Neural progenitor cell (in vitro differentiated cells): ENCODE measurements around the gene LEFTY1. TPM values are rescaled to one million over a fixed set of nuclear protein-coding genes. Genes with fewer than 3 reads are reported as not detected.

Source experiments
- DNase-seq: peaks from one replicate; pipeline ENCODE4 v3.0.0-alpha.2; 2016; ENCODE audit warnings: low spot score
- H2AFZ ChIP-seq: fragments of 200-600 bp; sonication (generic); replicated peaks from 2 replicates; pipeline ENCODE4 v1.6.1; 2016; ENCODE audit warnings: antibody characterized with exemption
- H3F3A ChIP-seq: fragments of 200-600 bp; sonication (generic); 2 replicates; pipeline ENCODE4 v1.6.1; 2016; ENCODE audit warnings: antibody characterized with exemption, low read depth
- H3K27ac ChIP-seq: fragments of 200-600 bp; sonication (generic); 2 replicates; pipeline ENCODE4 v1.5.1; 2016; ENCODE audit warnings: mild to moderate bottlenecking
- H3K27me3 ChIP-seq: fragments of 200-600 bp; sonication (generic); 2 replicates; pipeline ENCODE4 v1.6.1; 2016; ENCODE audit warnings: mild to moderate bottlenecking, moderate library complexity
- H3K36me3 ChIP-seq: fragments of 200-600 bp; sonication (generic); 2 replicates; pipeline ENCODE4 v1.5.1; 2016
- H3K4me1 ChIP-seq: fragments of 200-600 bp; sonication (generic); 2 replicates; pipeline ENCODE4 v1.6.1; 2016; ENCODE audit warnings: mixed run types
- H3K4me2 ChIP-seq: fragments of 200-600 bp; sonication (generic); 2 replicates; pipeline ENCODE4 v1.6.1; 2016
- H3K4me3 ChIP-seq: fragments of 200-600 bp; sonication (generic); 2 replicates; pipeline ENCODE4 v1.5.1; 2016
- H3K79me2 ChIP-seq: fragments of 200-600 bp; sonication (generic); 2 replicates; pipeline ENCODE4 v1.6.1; 2016; ENCODE audit warnings: low read depth
- H3K9ac ChIP-seq: fragments of 200-600 bp; sonication (generic); 2 replicates; pipeline ENCODE4 v1.6.1; 2016
- H3K9me3 ChIP-seq: fragments of 200-600 bp; sonication (generic); 2 replicates; pipeline ENCODE4 v1.5.1; 2016; ENCODE audit warnings: low read depth
- H4K20me1 ChIP-seq: fragments of 200-600 bp; sonication (generic); 2 replicates; pipeline ENCODE4 v1.6.1; 2016; ENCODE audit warnings: low read depth
- H3K27ac Mint-ChIP-seq: 3 replicates; pipeline ENCODE4 v1.8.0; 2021; ENCODE audit warnings: mixed read lengths
- H3K27me3 Mint-ChIP-seq: 2 replicates; pipeline ENCODE4 v1.8.0; 2022; ENCODE audit warnings: low read depth, mild to moderate bottlenecking, inconsistent platforms, moderate library complexity, mixed read lengths; ENCODE audit not compliant: insufficient read depth
- H3K36me3 Mint-ChIP-seq: 3 replicates; pipeline ENCODE4 v1.8.0; 2021; ENCODE audit warnings: mixed read lengths
- H3K4me1 Mint-ChIP-seq: 3 replicates; pipeline ENCODE4 v1.8.0; 2021; ENCODE audit warnings: mixed read lengths
- H3K4me3 Mint-ChIP-seq: 3 replicates; pipeline ENCODE4 v1.8.0; 2021; ENCODE audit warnings: mild to moderate bottlenecking, moderate library complexity, mixed read lengths
- H3K9me3 Mint-ChIP-seq: 3 replicates; pipeline ENCODE4 v1.8.0; 2020; ENCODE audit warnings: mixed read lengths
- CTCF ChIP-seq: fragments of 200-600 bp; sonication (generic); IDR thresholded peaks from 2 replicates; pipeline ENCODE4 v1.5.1; 2017; ENCODE audit warnings: antibody characterized with exemption, mild to moderate bottlenecking
- EZH2 ChIP-seq: fragments of 200-600 bp; sonication (generic); IDR thresholded peaks from 2 replicates; pipeline ENCODE4 v1.6.1; 2017; ENCODE audit warnings: antibody characterized with exemption, mild to moderate bottlenecking, moderate library complexity
- EZH2phosphoT487 ChIP-seq: fragments of 200-600 bp; sonication (generic); IDR thresholded peaks from 2 replicates; pipeline ENCODE4 v1.6.1; 2017; ENCODE audit warnings: antibody characterized with exemption
- total RNA-seq: library from RNA; depleted of rRNA; stranded (reverse); fragments of >200 nt; gene quantifications from 2 replicates; pipeline ENCODE4 v1.2.3, GENCODE V29; 2015; ENCODE audit warnings: low replicate concordance

Gene LEFTY1
- total RNA-seq, 1 donor from 2014 or later, result not detected

DNA sequence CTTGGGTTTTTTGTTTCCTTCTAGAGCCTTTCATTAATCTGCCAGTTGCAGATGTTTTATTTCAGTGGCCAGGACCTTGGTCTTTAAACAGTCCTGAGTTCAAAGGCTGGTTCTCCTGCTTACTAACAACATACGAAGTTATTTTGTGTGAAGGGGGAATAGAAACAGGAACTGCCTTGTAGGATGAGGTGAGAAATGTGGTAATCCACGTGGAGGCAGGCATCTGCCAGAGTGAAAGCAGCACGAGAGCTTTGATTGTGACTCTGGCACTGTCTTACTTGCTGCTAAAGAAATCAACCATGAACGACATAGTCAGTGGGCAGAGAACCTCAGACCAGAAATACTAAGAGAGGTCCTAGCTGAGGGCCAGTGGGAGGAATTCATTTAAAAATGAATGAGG lies 37.1 kb downstream of the LEFTY1 start:
- H3K9me3 ChIP-seq, result no peaks in the 10 kb centered on the region
- no peak overlapping the region for H3K9ac ChIP-seq
- Mint-ChIP-seq H3K27me3 (peaks cover 2% of the 10 kb centered on the region), H3K4me1 (peaks cover 18% of the 10 kb centered on the region), H3K4me3 (no peak overlapping the region), H3K27ac (no peak overlapping the region), H3K36me3 (peaks cover 3% of the 10 kb centered on the region), H3K9me3 (no peaks in the 10 kb centered on the region)
- no peaks in the 10 kb centered on the region for H3K4me1 ChIP-seq
- H4K20me1 ChIP-seq, result no peaks in the 10 kb centered on the region
- H3K4me3 ChIP-seq, result no peak overlapping the region
- H2AFZ ChIP-seq, result no peak overlapping the region
- no peak overlapping the region for H3K4me2 ChIP-seq
- DNase-seq, result no peak
- H3K27ac ChIP-seq, result no peak overlapping the region
- no peaks in the 10 kb centered on the region for H3K36me3 ChIP-seq
- H3K79me2 ChIP-seq, result no peaks in the 10 kb centered on the region
- no peak for TF ChIP-seq EZH2phosphoT487
- TF ChIP-seq EZH2, result no peak
- TF ChIP-seq CTCF, result no peak
- no peaks in the 10 kb centered on the region for H3K27me3 ChIP-seq
- no peaks in the 10 kb centered on the region for H3F3A ChIP-seq

GRCh38 chr1:225850370-225850769 lies 38.6 kb downstream of the LEFTY1 start:
- Histone ChIP-seq H4K20me1 (no peaks in the 10 kb centered on the region), H3K27ac (no peak overlapping the region), H3K9me3 (no peaks in the 10 kb centered on the region), H3K27me3 (no peaks in the 10 kb centered on the region), H3K36me3 (no peaks in the 10 kb centered on the region), H3K4me2 (no peak overlapping the region), H3K4me3 (no peak overlapping the region), H3K79me2 (no peaks in the 10 kb centered on the region), H3K4me1 (no peaks in the 10 kb centered on the region), H3F3A (no peaks in the 10 kb centered on the region), H3K9ac (no peak overlapping the region), H2AFZ (no peak overlapping the region)
- Mint-ChIP-seq H3K4me1 (peaks cover 18% of the 10 kb centered on the region), H3K27me3 (peaks cover 2% of the 10 kb centered on the region), H3K36me3 (peaks cover 3% of the 10 kb centered on the region), H3K27ac (no peak overlapping the region), H3K4me3 (no peak overlapping the region), H3K9me3 (no peaks in the 10 kb centered on the region)
- no peak for DNase-seq
- TF ChIP-seq EZH2phosphoT487 (no peak), CTCF (no peak), EZH2 (no peak)

- H3F3A ChIP-seq, result no peaks in the 10 kb centered on the region
- H3K27me3 ChIP-seq, result no peaks in the 10 kb centered on the region
- H3K27ac Mint-ChIP-seq, result no peak overlapping the region
- H3K9me3 ChIP-seq, result no peaks in the 10 kb centered on the region
- H3K4me3 ChIP-seq, result no peak overlapping the region
- H3K4me1 Mint-ChIP-seq, result peaks cover 18% of the 10 kb centered on the region
- H3K4me3 Mint-ChIP-seq, result no peak overlapping the region
- no peak overlapping the region for H2AFZ ChIP-seq
- H3K27ac ChIP-seq, result no peak overlapping the region
- H3K9ac ChIP-seq, result no peak overlapping the region
- no peaks in the 10 kb centered on the region for H3K9me3 Mint-ChIP-seq
- H3K4me1 ChIP-seq, result no peaks in the 10 kb centered on the region
- H3K36me3 Mint-ChIP-seq, result peaks cover 3% of the 10 kb centered on the region
- no peak overlapping the region for H3K4me2 ChIP-seq
- peaks cover 2% of the 10 kb centered on the region for H3K27me3 Mint-ChIP-seq
- H4K20me1 ChIP-seq, result no peaks in the 10 kb centered on the region
- H3K36me3 ChIP-seq, result no peaks in the 10 kb centered on the region
- TF ChIP-seq EZH2 (no peak), CTCF (no peak), EZH2phosphoT487 (no peak)
- DNase-seq, result no peak
- H3K79me2 ChIP-seq, result no peaks in the 10 kb centered on the region
Measured at GRCh38 chr1:225849925-225850324, 39.0 kb downstream of the LEFTY1 start.
